CD4-positive, alpha-beta T cell treated with Interferon gamma for 1 hour (primary cell): ENCODE results near the gene SH3BP5.

ENCODE experiments used
- DNase-seq: peaks from one replicate; pipeline ENCODE4 v3.0.0-alpha.2; 2020

Gene SH3BP5

DNA sequence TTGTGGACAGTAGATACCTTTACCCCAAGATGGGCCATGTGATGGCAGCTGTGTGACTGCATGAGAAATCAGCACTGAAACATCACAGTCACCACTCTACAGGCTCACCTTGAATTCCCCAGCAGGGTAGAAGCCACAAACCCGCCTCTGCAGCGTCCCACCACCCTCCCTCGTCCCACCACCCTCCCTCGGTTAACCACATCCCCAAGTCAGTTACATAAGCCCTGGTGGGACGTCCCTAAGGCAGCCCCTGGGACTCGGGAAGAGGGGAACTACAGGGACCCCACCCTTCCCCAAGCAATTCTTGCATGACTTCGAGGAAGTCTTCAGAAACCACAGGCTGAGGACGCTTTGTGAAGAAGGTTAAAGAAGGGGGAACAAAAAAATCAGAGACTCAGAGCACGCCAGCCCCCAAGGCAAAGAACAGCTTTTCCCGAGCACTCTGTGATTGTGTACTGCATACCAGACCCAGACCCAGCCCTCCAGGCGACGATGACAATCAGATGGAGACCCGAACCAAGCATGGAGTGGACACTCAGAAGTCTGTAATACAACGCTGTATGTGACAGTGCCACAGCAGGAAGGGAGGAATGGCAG, 60.5 kb downstream of the SH3BP5 start:
- peak; percentile 92 for DNase-seq

DNA sequence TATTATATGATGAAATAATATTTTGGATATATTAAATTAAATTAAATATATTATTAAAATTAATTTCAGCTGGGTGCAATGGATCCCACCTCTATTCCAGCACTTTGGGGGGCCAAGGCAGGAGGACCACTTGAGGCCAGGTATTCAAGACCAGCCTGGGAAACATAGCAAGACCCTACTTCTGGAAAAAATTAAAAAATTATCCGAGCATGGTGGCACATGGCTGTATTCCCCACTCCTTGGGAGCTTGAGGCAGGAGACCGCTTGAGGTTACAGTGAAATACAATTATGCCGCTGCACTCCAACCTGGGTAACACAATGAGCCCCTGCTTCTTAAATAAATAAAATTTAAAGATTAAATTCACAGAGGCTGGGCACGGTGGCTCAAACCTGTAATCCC, 61.4 kb downstream of the SH3BP5 start:
- no peak for DNase-seq

DNA sequence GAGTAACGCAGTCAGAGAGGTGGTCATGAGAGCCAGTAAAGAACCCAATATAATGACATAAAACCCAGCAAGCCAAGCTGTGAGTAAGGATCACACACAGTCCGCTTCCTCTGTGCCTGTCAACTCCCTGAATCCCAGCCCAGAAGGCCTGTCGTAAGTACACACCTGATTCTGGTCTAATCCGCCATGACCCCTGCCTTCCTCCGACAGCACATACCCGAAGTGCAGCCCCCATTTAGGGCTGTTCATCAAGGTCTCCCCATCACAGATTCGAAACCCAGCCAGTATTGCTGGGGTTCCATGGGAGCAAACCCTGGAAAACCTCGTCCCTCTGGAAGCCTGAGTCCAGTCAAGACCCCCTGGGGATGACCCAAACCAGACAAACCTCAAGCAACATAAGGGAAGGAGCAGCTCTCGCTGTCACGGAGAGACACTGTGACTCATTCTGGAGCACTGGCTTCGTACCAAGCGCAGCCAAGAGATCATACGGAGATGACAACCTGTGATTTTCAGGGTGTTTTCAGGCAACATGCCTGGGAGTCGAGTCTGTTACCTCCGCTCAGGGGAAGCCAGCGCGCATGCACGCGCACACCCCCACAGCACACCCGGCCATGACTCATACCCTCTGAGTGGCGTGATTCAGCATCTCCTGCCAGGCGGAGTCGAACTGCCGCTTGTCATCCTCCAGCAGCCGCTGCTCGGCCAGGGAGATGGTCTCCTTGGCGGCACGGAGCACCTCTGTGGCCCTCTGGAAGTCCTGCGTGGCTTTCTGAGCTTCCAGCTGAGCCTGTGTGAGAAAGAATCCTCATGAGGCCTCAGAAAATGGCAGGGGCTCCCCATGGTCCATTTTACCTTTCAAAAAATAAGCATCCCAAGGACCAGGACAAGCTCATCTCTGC, 63.0 kb downstream of the SH3BP5 start:
- DNase-seq: peak; percentile 90

- DNase-seq: peak; percentile 84
These were observed 64.3 kb downstream of the SH3BP5 start for GRCh38 chr3:15268033-15268631.

- DNase-seq: no peak
These were observed 64.9 kb downstream of the SH3BP5 start for GRCh38 chr3:15267502-15267901.

GRCh38 chr3:15266510-15267376, 65.6 kb downstream of the SH3BP5 start:
- DNase-seq: no peak

DNA sequence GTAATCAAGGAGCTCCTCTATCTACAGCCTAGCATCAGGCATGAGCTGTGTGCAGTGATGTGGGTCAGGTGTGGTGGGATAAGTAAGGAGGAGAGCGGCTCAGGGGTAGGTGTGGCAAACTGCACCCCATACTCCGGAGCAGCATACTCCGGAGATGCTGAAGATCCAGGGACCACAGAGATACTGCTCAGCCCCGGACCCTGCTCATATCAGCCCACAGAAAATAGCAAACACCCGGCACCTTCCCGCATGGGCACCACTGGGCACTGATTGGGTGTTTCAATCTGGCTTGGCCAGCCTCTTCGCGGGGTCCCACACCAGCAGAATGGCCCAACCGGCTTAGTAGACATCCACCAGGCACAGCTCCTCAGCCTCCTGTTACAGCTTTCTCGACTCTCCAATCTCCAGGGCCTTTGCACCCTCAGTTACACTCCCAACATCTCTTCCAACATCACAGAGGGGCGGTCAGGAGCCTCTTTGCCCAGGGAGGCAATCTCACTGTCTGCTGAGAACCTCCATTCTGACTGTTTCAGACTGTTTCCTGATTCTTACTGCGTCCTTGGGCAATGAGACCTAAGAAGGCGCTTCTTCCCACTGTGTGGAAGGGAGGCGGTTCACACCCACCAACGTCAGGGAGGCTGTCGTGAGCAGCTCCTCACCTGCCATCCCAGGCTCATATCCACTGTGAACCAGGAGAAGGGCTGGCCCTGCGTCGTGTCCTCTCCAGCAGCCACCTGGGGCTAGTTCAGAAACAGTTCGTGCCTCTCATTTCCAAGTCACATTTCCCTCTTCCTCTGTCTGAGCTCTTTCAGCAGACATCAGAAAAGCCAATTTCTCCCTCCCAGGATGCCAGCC, 66.5 kb downstream of the SH3BP5 start:
- DNase-seq: no peak

GRCh38 chr3:15264486-15264885, 67.9 kb downstream of the SH3BP5 start:
- no peak for DNase-seq

- no peak for DNase-seq
These were observed 68.5 kb downstream of the SH3BP5 start for GRCh38 chr3:15263926-15264325.

DNA sequence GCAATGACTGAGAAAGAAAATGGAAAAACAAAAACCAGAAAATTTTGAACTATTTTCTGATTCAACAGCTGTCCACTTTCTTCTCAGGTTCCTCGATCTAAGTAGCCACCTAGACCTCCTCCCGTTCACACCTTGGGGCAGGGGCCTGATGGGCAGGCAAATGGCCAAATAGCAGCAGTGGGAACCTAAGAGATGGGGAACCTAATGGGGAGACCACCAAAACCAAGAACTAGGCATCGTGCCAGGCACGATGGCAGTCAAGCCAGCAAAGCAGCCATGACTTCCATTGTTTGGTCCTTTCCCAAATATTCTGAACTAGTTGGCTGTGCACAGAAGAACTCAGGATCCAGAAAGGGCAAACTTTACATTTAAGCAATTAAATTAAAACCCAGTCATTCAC, 69.3 kb downstream of the SH3BP5 start:
- DNase-seq: no peak

GRCh38 chr3:15262021-15262420, 70.4 kb downstream of the SH3BP5 start:
- DNase-seq: no peak

- DNase-seq: no peak
These were observed 71.1 kb downstream of the SH3BP5 start for GRCh38 chr3:15261274-15261673.

- DNase-seq: no peak
These were observed 71.9 kb downstream of the SH3BP5 start for GRCh38 chr3:15260531-15260930.

DNA sequence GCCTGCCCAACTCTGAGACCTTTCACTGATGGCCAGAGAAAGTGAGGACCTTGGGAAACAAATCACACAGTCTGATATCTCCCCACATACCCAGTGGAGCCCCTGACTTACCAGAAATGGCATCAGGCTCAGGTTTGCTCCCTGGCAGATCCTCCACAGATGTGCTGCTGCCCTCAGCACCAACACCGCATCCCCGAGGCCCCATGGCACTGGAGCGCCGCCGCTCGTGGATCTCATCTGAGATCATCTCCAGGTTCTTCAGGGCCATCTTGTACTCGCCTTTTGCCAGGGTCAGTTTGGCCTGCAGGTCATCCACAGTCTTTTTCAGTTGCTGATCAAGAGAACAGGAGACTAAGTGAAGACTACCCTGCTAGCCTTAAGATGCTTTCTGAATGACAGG, 73.7 kb downstream of the SH3BP5 start:
- DNase-seq: no peak

DNA sequence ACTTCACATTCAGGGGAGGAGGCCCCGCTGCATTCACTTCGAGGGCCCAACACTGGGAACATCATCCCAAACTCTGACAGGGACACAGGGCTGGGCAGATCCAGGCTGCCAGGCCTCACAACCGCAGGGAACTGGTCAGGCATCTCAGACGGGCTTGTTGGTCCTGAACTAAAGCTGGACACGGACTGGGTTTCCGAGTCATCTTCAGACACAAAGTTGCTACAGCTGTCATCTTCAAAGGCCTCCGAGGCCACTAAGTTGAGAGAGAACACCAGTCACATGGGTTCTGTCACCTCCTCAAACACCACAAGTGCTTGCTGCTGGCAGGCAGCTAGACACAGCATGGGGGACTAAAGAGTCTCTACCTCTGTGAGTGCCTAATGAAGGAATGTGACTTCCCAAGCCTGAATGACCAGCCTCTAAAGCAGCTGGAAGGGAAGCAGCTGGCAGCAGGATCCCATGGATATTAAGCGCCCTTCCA, 75.5 kb downstream of the SH3BP5 start:
- no peak for DNase-seq

GRCh38 chr3:15255215-15255614, 77.2 kb downstream of the SH3BP5 start:
- DNase-seq: no peak

- DNase-seq: no peak
These were observed 79.2 kb downstream of the SH3BP5 start for GRCh38 chr3:15253023-15253697.

DNA sequence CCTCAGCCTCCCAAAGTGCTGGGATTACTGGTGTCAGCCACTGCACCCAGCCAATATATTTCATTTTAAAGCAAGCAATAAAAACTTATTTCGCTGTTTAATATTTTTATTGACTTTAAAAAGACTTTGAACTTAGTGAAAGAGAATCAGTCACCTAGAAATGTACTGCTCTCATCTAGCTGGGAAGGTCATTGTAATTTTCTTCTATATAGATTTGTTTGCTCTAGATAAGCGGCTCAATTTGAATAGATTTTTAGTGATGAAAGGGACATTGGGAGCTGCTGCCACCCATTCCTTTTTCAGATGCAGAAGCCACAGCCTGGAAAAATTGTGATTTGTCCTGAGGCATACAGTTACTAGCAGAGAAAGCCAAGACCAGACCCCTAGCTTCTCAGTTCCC, 86.2 kb downstream of the SH3BP5 start:
- DNase-seq: no peak

DNA sequence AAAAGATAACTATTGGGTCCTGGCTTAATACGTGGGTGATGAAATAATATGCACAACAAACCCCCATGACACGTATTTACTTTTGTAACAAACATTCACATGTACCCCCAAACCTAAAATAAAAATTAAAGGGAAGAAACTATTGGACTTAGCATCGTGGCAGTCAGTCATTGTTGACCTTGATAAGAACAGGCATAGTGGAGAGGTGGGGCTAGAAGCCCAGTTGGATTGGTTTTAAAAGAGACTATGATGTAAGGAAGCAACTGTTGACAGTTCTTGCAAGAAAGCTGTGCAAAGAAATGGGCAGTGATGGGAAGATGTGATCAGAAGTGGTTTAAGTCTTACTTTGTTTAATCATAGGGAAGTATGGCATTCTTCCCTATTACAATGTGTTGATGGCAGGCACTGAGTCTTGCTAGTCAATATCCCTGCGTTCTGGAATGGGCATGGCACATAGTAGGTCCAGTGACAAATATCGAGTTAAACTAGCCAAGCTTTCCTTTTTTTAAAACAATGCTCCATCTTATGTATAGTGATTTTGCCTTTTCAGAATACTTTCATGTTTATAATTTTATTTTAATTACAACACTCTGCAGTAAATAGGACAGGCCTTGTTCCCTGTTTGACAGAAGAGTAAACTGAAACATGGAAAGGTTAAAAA, 88.4 kb downstream of the SH3BP5 start:
- no peak for DNase-seq

DNA sequence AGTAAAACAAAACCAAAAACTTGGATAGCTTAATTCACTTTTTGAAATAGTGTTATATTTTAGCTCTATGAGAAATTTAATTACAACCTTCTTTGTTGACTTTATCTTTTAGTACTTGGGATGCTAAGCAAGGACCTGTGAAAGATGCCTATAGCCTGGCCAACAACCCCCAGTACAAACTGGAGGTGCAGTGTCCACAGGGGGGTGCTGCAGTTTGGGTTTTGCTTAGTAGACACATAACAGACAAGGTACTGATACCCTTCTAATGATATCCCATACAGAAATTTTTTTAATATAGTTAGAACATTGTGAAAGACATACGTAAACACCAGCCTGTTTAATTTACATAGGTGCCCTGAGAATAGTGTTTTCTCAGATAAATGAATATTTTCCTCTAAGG, 91.0 kb downstream of the SH3BP5 start:
- DNase-seq: peak; percentile 57

GRCh38 chr3:15229262-15229661, 103.1 kb downstream of the SH3BP5 start:
- no peak for DNase-seq
